ES-I3 (cell line): ENCODE results near the gene TRHDE.

Experiments
- H3K36me3 ChIP-seq: 2 replicates; pipeline ENCODE4 v1.6.1; 2013; ENCODE audit warnings: mild to moderate bottlenecking, low read length, control low read depth, moderate library complexity; ENCODE audit not compliant: insufficient read depth
- H3K4me1 ChIP-seq: 2 replicates; pipeline ENCODE4 v1.6.1; 2013; ENCODE audit warnings: mild to moderate bottlenecking, control low read depth, low read length; ENCODE audit not compliant: insufficient read depth
- H3K9ac ChIP-seq: 2 replicates; pipeline ENCODE4 v1.6.1; 2013; ENCODE audit warnings: low read depth, mild to moderate bottlenecking, low read length, moderate library complexity
- H3K9me3 ChIP-seq: 2 replicates; pipeline ENCODE4 v1.6.1; 2013; ENCODE audit warnings: mild to moderate bottlenecking, low read length, moderate library complexity; ENCODE audit not compliant: control insufficient read depth, insufficient read depth

Gene TRHDE

GRCh38 chr12:72267974-72268373 is 4.2 kb upstream of the TRHDE start:
- peaks cover 8% of the 10 kb centered on the region; the same call in 1 of the 2 replicates for H3K4me1 ChIP-seq
- H3K9ac ChIP-seq = no peak overlapping the region
- no peaks in the 10 kb centered on the region for H3K9me3 ChIP-seq
- H3K36me3 ChIP-seq = no peaks in the 10 kb centered on the region

GRCh38 chr12:72268386-72268785 is 3.8 kb upstream of the TRHDE start:
- Histone ChIP-seq H3K9ac (no peak overlapping the region), H3K36me3 (no peaks in the 10 kb centered on the region)

GRCh38 chr12:72269491-72269890 is 2.7 kb upstream of the TRHDE start:
- Histone ChIP-seq H3K36me3 (no peaks in the 10 kb centered on the region), H3K9me3 (no peaks in the 10 kb centered on the region), H3K9ac (no peak overlapping the region), H3K4me1 (peaks cover 8% of the 10 kb centered on the region; the same call in 1 of the 2 replicates)

More at GRCh38 chr12:72268386-72268785, 3.8 kb upstream of the TRHDE start:
- H3K4me1 ChIP-seq = peaks cover 8% of the 10 kb centered on the region; the same call in 1 of the 2 replicates
- H3K9me3 ChIP-seq = no peaks in the 10 kb centered on the region

DNA sequence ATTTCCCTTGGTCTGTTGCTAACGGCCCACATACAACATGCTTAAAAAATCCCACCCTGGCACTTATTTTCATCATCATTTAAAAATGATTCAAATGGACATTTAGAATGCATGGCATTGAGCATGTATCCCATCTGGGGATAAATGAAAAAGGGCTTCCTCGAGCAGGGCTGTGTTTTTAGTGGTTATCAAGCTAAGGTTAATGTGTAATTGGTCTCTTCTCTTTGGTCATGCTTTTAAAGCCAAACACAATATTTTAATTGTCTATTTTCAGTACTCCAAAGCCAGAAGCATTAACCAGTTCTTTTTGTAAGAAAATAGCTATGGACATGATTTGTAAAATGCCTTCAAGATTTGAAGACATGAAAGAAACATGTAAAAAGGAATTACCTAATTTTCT is 1.9 kb upstream of the TRHDE start:
- Histone ChIP-seq H3K4me1 (peaks cover 8% of the 10 kb centered on the region; the same call in 1 of the 2 replicates), H3K9ac (no peak overlapping the region), H3K36me3 (no peaks in the 10 kb centered on the region), H3K9me3 (no peaks in the 10 kb centered on the region)

- H3K9ac ChIP-seq = peak overlapping the region; percentile 70
- no peaks in the 10 kb centered on the region for H3K9me3 ChIP-seq
- peaks cover 8% of the 10 kb centered on the region; the same call in 1 of the 2 replicates for H3K4me1 ChIP-seq
- H3K36me3 ChIP-seq = no peaks in the 10 kb centered on the region
Measured at GRCh38 chr12:72270961-72271360, 1.2 kb upstream of the TRHDE start.

DNA sequence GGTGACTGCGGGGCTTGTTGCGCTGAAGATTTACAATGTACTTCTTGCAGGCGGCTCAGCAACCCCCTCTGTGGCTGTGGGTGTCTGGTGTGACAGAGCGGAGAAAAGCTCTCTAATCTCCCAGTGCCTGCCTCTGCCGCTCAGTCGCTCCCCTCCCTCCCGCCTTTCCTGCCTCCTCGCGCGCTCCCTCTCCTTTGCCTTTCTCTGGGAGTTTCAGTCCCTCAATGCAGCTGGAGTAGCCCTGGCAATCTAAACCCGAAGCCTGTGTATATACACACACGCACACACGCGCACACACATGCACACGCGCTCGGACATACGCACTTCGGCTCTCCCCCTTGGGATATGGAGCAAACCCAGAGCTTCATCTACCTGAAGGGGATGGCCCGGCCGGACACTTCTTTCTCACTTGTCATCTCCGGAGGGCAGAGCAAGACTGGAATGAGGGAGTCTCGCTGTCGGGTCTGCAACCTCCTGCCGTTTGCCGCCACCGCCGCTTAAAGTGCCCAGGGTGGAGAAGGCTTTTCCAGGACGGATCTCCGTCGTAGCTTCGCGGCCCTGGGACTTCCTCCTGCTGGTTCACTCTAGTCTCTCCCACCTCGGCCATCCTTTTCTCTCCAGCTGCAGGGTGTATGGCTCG is 599 bp upstream of the TRHDE start:
- no peaks in the 10 kb centered on the region for H3K36me3 ChIP-seq
- H3K4me1 ChIP-seq = peaks cover 8% of the 10 kb centered on the region; the same call in 1 of the 2 replicates
- no peaks in the 10 kb centered on the region for H3K9me3 ChIP-seq
- peak overlapping the region; percentile 70 for H3K9ac ChIP-seq

GRCh38 chr12:72272731-72273498 is 745 bp downstream of the TRHDE start:
- Histone ChIP-seq H3K36me3 (no peaks in the 10 kb centered on the region), H3K9me3 (no peaks in the 10 kb centered on the region), H3K4me1 (peaks cover 8% of the 10 kb centered on the region; the same call in 1 of the 2 replicates), H3K9ac (peak overlapping the region; percentile 70; the same call in 1 of the 2 replicates)

GRCh38 chr12:72273499-72273837 is 1.3 kb downstream of the TRHDE start:
- H3K36me3 ChIP-seq = no peaks in the 10 kb centered on the region
- H3K9me3 ChIP-seq = no peaks in the 10 kb centered on the region
- H3K9ac ChIP-seq = peak overlapping the region; percentile 70; the same call in 1 of the 2 replicates
- peaks cover 8% of the 10 kb centered on the region; the same call in 1 of the 2 replicates for H3K4me1 ChIP-seq

- Histone ChIP-seq H3K4me1 (peaks cover 8% of the 10 kb centered on the region; the same call in 1 of the 2 replicates), H3K36me3 (no peaks in the 10 kb centered on the region), H3K9me3 (no peaks in the 10 kb centered on the region), H3K9ac (peak overlapping the region; percentile 70; the same call in 1 of the 2 replicates)
Measured at GRCh38 chr12:72273851-72274351, 1.7 kb downstream of the TRHDE start.

GRCh38 chr12:72274931-72275330 is 2.8 kb downstream of the TRHDE start:
- H3K9me3 ChIP-seq = no peaks in the 10 kb centered on the region
- no peak overlapping the region for H3K9ac ChIP-seq
- no peaks in the 10 kb centered on the region for H3K36me3 ChIP-seq
- peaks cover 3% of the 10 kb centered on the region; the same call in 1 of the 2 replicates for H3K4me1 ChIP-seq

- Histone ChIP-seq H3K9me3 (no peaks in the 10 kb centered on the region), H3K36me3 (no peaks in the 10 kb centered on the region), H3K4me1 (peaks cover 4% of the 10 kb centered on the region; the same call in 1 of the 2 replicates), H3K9ac (no peak overlapping the region)
Measured at GRCh38 chr12:72275526-72275925, 3.4 kb downstream of the TRHDE start.

GRCh38 chr12:72276181-72276805 is 4.1 kb downstream of the TRHDE start:
- H3K9me3 ChIP-seq = no peaks in the 10 kb centered on the region
- H3K9ac ChIP-seq = no peak overlapping the region
- peaks cover 12% of the 10 kb centered on the region; the same call in 1 of the 2 replicates for H3K4me1 ChIP-seq
- H3K36me3 ChIP-seq = no peaks in the 10 kb centered on the region

- no peaks in the 10 kb centered on the region for H3K9me3 ChIP-seq
- H3K36me3 ChIP-seq = no peaks in the 10 kb centered on the region
- peaks cover 18% of the 10 kb centered on the region; the same call in 1 of the 2 replicates for H3K4me1 ChIP-seq
- no peak overlapping the region for H3K9ac ChIP-seq
Measured at GRCh38 chr12:72277415-72277814, 5.2 kb downstream of the TRHDE start.

DNA sequence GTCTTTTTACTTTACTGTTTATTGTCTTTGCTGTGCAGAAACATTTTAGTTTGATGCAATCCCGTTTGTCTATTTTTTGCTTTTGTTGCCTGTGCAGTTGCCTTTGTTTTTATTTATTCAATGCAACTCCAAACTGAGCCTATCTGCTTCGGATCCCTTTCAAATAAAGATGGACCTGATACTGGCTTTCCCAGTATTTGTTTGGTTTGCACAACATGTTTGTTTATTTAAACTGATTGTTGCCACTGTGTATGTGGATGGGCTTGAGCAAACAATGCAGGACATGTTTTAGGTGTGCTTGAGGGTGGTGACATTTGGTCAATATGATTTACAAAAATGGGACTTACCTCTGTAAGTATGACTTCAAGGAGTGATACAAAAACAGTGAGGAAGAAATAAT is 6.7 kb downstream of the TRHDE start:
- Histone ChIP-seq H3K4me1 (peaks cover 20% of the 10 kb centered on the region; the same call in 1 of the 2 replicates), H3K9me3 (no peaks in the 10 kb centered on the region), H3K9ac (no peak overlapping the region), H3K36me3 (no peaks in the 10 kb centered on the region)
